HEK293 (cell line): ENCODE data around the gene VEZT.

Source experiments
- ZBTB21 ChIP-seq: fragments of 450-650 bp; formaldehyde crosslinking; IDR thresholded peaks from 2 replicates; pipeline ENCODE4 v1.5.1; 2017; ENCODE audit warnings: missing biosample characterization, missing genetic modification characterization
- ZNF138 ChIP-seq: fragments of 450-650 bp; formaldehyde crosslinking; IDR thresholded peaks from 2 replicates; pipeline ENCODE4 v1.5.1; 2016; ENCODE audit warnings: missing biosample characterization, missing genetic modification characterization, borderline replicate concordance
- ZNF274 ChIP-seq, 2 experiments: fragments of 200-500 bp in 1 of 2; fragments of 450-650 bp in 1 of 2; sonication (Bioruptor generic) in 1 of 2; formaldehyde crosslinking in 1 of 2; IDR thresholded peaks; 2 replicates each; pipeline versions ENCODE4 v1.5.1 to v1.6.1; 2014 to 2016; ENCODE audit warnings: borderline replicate concordance in 1 of 2, inconsistent platforms in 1 of 2, low read length in 1 of 2, missing biosample characterization in 1 of 2, missing genetic modification characterization in 1 of 2
- ZNF501 ChIP-seq: fragments of 450-650 bp; formaldehyde crosslinking; IDR thresholded peaks from 2 replicates; pipeline ENCODE4 v1.5.1; 2016; ENCODE audit warnings: missing biosample characterization, missing genetic modification characterization
- ZNF513 ChIP-seq: fragments of 450-650 bp; IDR thresholded peaks from 2 replicates; pipeline ENCODE4 v1.5.1; 2018; ENCODE audit warnings: missing biosample characterization, missing genetic modification characterization
- TF ChIP-seq, protein P1 (sequence below): fragments of 450-650 bp; formaldehyde crosslinking; IDR thresholded peaks from 2 replicates; pipeline ENCODE4 v1.5.1; 2016; ENCODE audit warnings: missing biosample characterization, missing genetic modification characterization
- TF ChIP-seq, protein P2 (sequence below): fragments of 450-650 bp; formaldehyde crosslinking; IDR thresholded peaks from 2 replicates; pipeline ENCODE4 v1.5.1; 2016; ENCODE audit warnings: missing biosample characterization, missing genetic modification characterization

GRCh38 chr12:95248095-95248494 is 30.5 kb downstream of the VEZT start:
- TF ChIP-seq ZBTB21 (tag by site-specific recombination): no peak
- TF ChIP-seq, protein P1, sequence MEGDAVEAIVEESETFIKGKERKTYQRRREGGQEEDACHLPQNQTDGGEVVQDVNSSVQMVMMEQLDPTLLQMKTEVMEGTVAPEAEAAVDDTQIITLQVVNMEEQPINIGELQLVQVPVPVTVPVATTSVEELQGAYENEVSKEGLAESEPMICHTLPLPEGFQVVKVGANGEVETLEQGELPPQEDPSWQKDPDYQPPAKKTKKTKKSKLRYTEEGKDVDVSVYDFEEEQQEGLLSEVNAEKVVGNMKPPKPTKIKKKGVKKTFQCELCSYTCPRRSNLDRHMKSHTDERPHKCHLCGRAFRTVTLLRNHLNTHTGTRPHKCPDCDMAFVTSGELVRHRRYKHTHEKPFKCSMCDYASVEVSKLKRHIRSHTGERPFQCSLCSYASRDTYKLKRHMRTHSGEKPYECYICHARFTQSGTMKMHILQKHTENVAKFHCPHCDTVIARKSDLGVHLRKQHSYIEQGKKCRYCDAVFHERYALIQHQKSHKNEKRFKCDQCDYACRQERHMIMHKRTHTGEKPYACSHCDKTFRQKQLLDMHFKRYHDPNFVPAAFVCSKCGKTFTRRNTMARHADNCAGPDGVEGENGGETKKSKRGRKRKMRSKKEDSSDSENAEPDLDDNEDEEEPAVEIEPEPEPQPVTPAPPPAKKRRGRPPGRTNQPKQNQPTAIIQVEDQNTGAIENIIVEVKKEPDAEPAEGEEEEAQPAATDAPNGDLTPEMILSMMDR (tag by site-specific recombination): no peak
- TF ChIP-seq, protein P2, sequence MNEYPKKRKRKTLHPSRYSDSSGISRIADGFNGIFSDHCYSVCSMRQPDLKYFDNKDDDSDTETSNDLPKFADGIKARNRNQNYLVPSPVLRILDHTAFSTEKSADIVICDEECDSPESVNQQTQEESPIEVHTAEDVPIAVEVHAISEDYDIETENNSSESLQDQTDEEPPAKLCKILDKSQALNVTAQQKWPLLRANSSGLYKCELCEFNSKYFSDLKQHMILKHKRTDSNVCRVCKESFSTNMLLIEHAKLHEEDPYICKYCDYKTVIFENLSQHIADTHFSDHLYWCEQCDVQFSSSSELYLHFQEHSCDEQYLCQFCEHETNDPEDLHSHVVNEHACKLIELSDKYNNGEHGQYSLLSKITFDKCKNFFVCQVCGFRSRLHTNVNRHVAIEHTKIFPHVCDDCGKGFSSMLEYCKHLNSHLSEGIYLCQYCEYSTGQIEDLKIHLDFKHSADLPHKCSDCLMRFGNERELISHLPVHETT (tag by site-specific recombination): no peak
- no peak for TF ChIP-seq ZNF513 (tag by site-specific recombination)
- no peak for TF ChIP-seq ZNF501 (tag by site-specific recombination)
- no peak for TF ChIP-seq ZNF138 (tag by site-specific recombination)
- no peak for TF ChIP-seq ZNF274 (IDR thresholded peaks at IDR 0.05; ENCODE audit: low read length)
- TF ChIP-seq ZNF274 (tag by site-specific recombination; IDR thresholded peaks at IDR 0.05; ENCODE audit: borderline replicate concordance): no peak
